GM12878 (cell line): ENCODE results near the gene NCLN. TPM values are rescaled to one million over a fixed set of nuclear protein-coding genes. Genes with fewer than 3 reads are reported as not detected.

Experiments used
- ATAC-seq: fragments of 200-7000 bp; cut with Tn5 transposase; 3 replicates; pipeline ENCODE4 v1.9.1; 2020; ENCODE audit warnings: mild to moderate bottlenecking, moderate library complexity
- BruUV-seq: library from RNA; stranded (reverse); fragments of 400-500 nt; replicated peaks from 2 replicates; lab custom pipeline; 2021; lab: Mats Ljungman, UMichigan
- CTCF ChIA-PET: fragments of 300-600 bp; sonication (Branson Sonifier 250); formaldehyde crosslinking; extraction: SDS; loops from one replicate; lab custom pipeline; 2021; ENCODE audit warnings: inconsistent platforms; lab: Yijun Ruan, JAX
- POLR2A ChIA-PET: fragments of 350-600 bp; formaldehyde crosslinking; extraction: SDS; loops from one replicate; lab custom pipeline; 2021; ENCODE audit warnings: inconsistent platforms; lab: Charles Lee
- RAD21 ChIA-PET: fragments of 300-600 bp; sonication (Branson Sonifier 250); formaldehyde crosslinking; loops from one replicate; lab custom pipeline; 2023; ENCODE audit warnings: antibody characterized with exemption; ENCODE audit not compliant: unreplicated experiment; lab: Charles Lee
- SMC1A ChIA-PET: fragments of 300-600 bp; sonication (Branson Sonifier 250); formaldehyde crosslinking; loops from one replicate; lab custom pipeline; 2023; ENCODE audit not compliant: unreplicated experiment, uncharacterized antibody; lab: Charles Lee
- DNase-seq: peaks from one replicate; pipeline ENCODE4 v3.0.0-alpha.2; 2011; ENCODE audit warnings: low read depth, low spot score
- FAIRE-seq: peaks from 3 replicates; lab custom pipeline; 2011; peaks lifted over from hg19 to GRCh38; lab: Jason Lieb, UNC
- H2AFZ ChIP-seq: 2 replicates; pipeline ENCODE4 v1.6.0; 2011; ENCODE audit warnings: low read depth, low read length, control low read depth; ENCODE audit not compliant: control insufficient read depth
- H3K27ac ChIP-seq: 2 replicates; pipeline ENCODE4 v1.5.1; 2011; ENCODE audit warnings: control low read depth; ENCODE audit not compliant: control insufficient read depth, insufficient read depth
- H3K27me3 ChIP-seq, 2 experiments: replicated peaks in 1 of 2; 2 replicates each; pipeline versions ENCODE4 v1.6.0 to v1.6.1; 2011; ENCODE audit warnings: low read length in 1 of 2; ENCODE audit not compliant: control insufficient read depth in 2 of 2, insufficient read depth in 2 of 2
- H3K36me3 ChIP-seq, 2 experiments: 2 replicates each; pipeline ENCODE4 v1.5.1; 2011; ENCODE audit warnings: low read length in 1 of 2; ENCODE audit not compliant: control insufficient read depth in 2 of 2, insufficient read depth in 2 of 2
- H3K4me1 ChIP-seq: 2 replicates; pipeline ENCODE4 v1.6.1; 2011; ENCODE audit warnings: mild to moderate bottlenecking, low read length, moderate library complexity, mixed read lengths; ENCODE audit not compliant: control insufficient read depth, insufficient read depth
- H3K4me2 ChIP-seq: 2 replicates; pipeline ENCODE4 v1.6.0; 2011; ENCODE audit warnings: control low read depth; ENCODE audit not compliant: control insufficient read depth, insufficient read depth
- H3K4me3 ChIP-seq: fragments of 200-600 bp; sonication (generic); 2 replicates; pipeline ENCODE4 v1.5.1; 2016
- H3K79me2 ChIP-seq: 2 replicates; pipeline ENCODE4 v1.6.0; 2011; ENCODE audit warnings: low read length; ENCODE audit not compliant: control insufficient read depth, insufficient read depth
- H3K9ac ChIP-seq: 2 replicates; pipeline ENCODE4 v1.8.0; 2011; ENCODE audit warnings: low read length, control low read depth, mixed read lengths; ENCODE audit not compliant: control insufficient read depth, insufficient read depth
- H3K9me3 ChIP-seq: replicated peaks from 3 replicates; pipeline ENCODE4 v1.5.1; 2011; ENCODE audit warnings: mild to moderate bottlenecking, low read length; ENCODE audit not compliant: control insufficient read depth, insufficient read depth
- H4K20me1 ChIP-seq: 2 replicates; pipeline ENCODE4 v1.6.0; 2011; ENCODE audit not compliant: control insufficient read depth, insufficient read depth
- BMI1 ChIP-seq: fragments of 450-650 bp; IDR thresholded peaks from 2 replicates; pipeline ENCODE4 v1.6.1; 2016; ENCODE audit warnings: mild to moderate bottlenecking, moderate library complexity, borderline replicate concordance
- E2F8 ChIP-seq: fragments of 450-650 bp; IDR thresholded peaks from 2 replicates; pipeline ENCODE4 v1.6.1; 2018; ENCODE audit warnings: mild to moderate bottlenecking, low read depth, moderate library complexity; ENCODE audit not compliant: partially characterized antibody
- EGR1 ChIP-seq, 2 experiments: IDR thresholded peaks; 1 replicate in 1 of 2; 2 replicates in 1 of 2; pipeline ENCODE4 v1.6.1; 2011 to 2012; ENCODE audit warnings: low read depth in 2 of 2, low read length in 2 of 2, borderline replicate concordance in 1 of 2, mild to moderate bottlenecking in 1 of 2, moderate library complexity in 1 of 2
- MXI1 ChIP-seq: fragments of 150-350 bp; IDR thresholded peaks from 2 replicates; pipeline ENCODE4 v1.6.1; 2011; ENCODE audit warnings: low read depth, mild to moderate bottlenecking, inconsistent platforms, low read length, improper control_type of control experiment
- NFYB ChIP-seq: IDR thresholded peaks from 2 replicates; pipeline ENCODE4 v1.6.1; 2011; ENCODE audit warnings: low read depth, mild to moderate bottlenecking, low read length, improper control_type of control experiment, moderate library complexity; ENCODE audit not compliant: insufficient read depth
- RAD51 ChIP-seq: fragments of 450-650 bp; IDR thresholded peaks from 2 replicates; pipeline ENCODE4 v1.6.1; 2016; ENCODE audit warnings: moderate library complexity, mild to moderate bottlenecking, inconsistent platforms
- WGBS: methylation state at CpG from one replicate; pipeline ENCODE4 v1.1.6; 2016; ENCODE audit warnings: low lambda C conversion rate; ENCODE audit not compliant: insufficient replicate concordance, insufficient coverage; ENCODE audit errors: missing lambda C conversion rate; 5-methylcytosine and 5-hydroxymethylcytosine counted together
- in situ Hi-C: fragments of 300-500 bp; cut with MboI; formaldehyde crosslinking; loops from 9 replicates; pipeline ENCODE4 v1.14.3; 2018; ENCODE audit warnings: mixed read lengths
- intact Hi-C: fragments of 100-400 bp; cut with micrococcal nuclease; formaldehyde crosslinking; loops from one replicate; pipeline ENCODE4 v1.14.2; 2022; ENCODE audit not compliant: unreplicated experiment
- polyA plus RNA-seq, 11 experiments: library from polyadenylated mRNA; depleted of rRNA in 4 of 11; unstranded in 6 of 11; stranded (reverse) in 5 of 11; fragments of >200 nt; fragmentation: Nextera tagmentation in 4 of 11; fragmentation: Illumina TruSeq in 1 of 11; extraction: Ambion mirVana in 4 of 11; extraction: Trizol in 1 of 11; gene quantifications; 1 replicate in 1 of 11; 2 replicates in 10 of 11; pipeline versions ENCODE4 v1.2.1 to v1.2.3, GENCODE V29; 2011 to 2016; ENCODE audit warnings: inconsistent platforms in 2 of 11, missing spikeins in 2 of 11, low read depth in 1 of 11
- total RNA-seq, 4 experiments: library from RNA; depleted of rRNA in 3 of 4; stranded (reverse); fragments of >200 nt in 3 of 4; fragmentation: Illumina TruSeq in 1 of 4; extraction: Trizol in 1 of 4; gene quantifications; 2 replicates each; pipeline versions ENCODE4 v1.2.1 to v1.2.3, GENCODE V29; 2013 to 2021
- TF ChIP-seq, protein P1 (sequence below): fragments of 150-350 bp; IDR thresholded peaks from 2 replicates; pipeline ENCODE4 v1.6.1; 2014; ENCODE audit warnings: mild to moderate bottlenecking, low read depth, low read length
- TF ChIP-seq, protein P2 (sequence below): IDR thresholded peaks from 2 replicates; pipeline ENCODE4 v1.6.1; 2011; ENCODE audit warnings: borderline replicate concordance, low read depth, mild to moderate bottlenecking, moderate library complexity, mixed read lengths, low read length; ENCODE audit not compliant: insufficient read depth; ENCODE audit errors: extremely low read length

The NCLN gene
- total and polyA plus RNA-seq, 10 of the 15 experiments (the other 5 are each of a cell fraction or from before 2014, with no cell fraction given) = 2.2 to 79.1 (median 36.0) TPM

DNA sequence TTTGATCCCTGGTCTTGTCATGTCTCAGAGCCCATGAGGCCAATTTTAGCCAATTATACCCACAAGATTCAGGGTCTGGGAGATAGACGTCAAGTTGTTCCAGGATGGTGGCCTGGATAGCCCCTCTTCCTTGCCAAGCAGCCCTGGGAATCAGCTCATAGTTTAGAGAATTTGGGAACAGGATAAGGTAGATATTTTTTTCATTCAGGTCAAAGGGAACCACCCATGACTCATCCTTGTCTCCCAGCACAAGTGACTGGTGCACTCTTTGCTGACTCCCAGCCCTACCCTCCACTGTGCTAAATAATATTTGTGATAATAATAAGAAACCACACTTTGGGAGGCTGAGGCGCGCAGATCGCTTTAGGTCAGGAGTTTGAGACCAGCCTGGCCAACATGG lies 24.3 kb upstream of the NCLN start (continued):
- TF ChIP-seq, protein P1, sequence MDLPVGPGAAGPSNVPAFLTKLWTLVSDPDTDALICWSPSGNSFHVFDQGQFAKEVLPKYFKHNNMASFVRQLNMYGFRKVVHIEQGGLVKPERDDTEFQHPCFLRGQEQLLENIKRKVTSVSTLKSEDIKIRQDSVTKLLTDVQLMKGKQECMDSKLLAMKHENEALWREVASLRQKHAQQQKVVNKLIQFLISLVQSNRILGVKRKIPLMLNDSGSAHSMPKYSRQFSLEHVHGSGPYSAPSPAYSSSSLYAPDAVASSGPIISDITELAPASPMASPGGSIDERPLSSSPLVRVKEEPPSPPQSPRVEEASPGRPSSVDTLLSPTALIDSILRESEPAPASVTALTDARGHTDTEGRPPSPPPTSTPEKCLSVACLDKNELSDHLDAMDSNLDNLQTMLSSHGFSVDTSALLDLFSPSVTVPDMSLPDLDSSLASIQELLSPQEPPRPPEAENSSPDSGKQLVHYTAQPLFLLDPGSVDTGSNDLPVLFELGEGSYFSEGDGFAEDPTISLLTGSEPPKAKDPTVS = no peak
- no peak for TF ChIP-seq MXI1
- no peak for TF ChIP-seq E2F8
- TF ChIP-seq BMI1 = no peak
- TF ChIP-seq, all 136 proteins: peak for 0

- Histone ChIP-seq H3K27me3 (no peaks in the 10 kb centered on the region), H2AFZ (no peak overlapping the region), H3K4me3 (no peak overlapping the region), H3K9ac (no peak overlapping the region), H4K20me1 (no peaks in the 10 kb centered on the region)
- POLR2A ChIA-PET = interaction anchor here (0.6 to 0.9 kb wide), 2 partner anchors 34 to 44 kb away, joined by 3 to 4 read pairs; no protein-coding TSS in a partner anchor
- in situ Hi-C loops = loop anchor here (5.0 kb wide), 2 partner anchors 85 to 205 kb away; no protein-coding TSS in a partner anchor
- no peak for DNase-seq
- RAD21 ChIA-PET = interaction anchor here (1.0 to 2.2 kb wide), 4 partner anchors 18 to 34 kb away, joined by 4 to 11 read pairs (median 6); no protein-coding TSS in a partner anchor
- BruUV-seq = no TSS peak
- TF ChIP-seq, protein P2, sequence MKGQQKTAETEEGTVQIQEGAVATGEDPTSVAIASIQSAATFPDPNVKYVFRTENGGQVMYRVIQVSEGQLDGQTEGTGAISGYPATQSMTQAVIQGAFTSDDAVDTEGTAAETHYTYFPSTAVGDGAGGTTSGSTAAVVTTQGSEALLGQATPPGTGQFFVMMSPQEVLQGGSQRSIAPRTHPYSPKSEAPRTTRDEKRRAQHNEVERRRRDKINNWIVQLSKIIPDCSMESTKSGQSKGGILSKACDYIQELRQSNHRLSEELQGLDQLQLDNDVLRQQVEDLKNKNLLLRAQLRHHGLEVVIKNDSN = peak; percentile 54
- TF ChIP-seq NFYB = peak; percentile 66
- peak; percentile 70; the same call in 1 of the 2 replicates for TF ChIP-seq RAD51
- TF ChIP-seq EGR1 (IDR thresholded peaks at IDR 0.05; ENCODE audit: borderline replicate concordance in 1 of 2, low read depth in 2 of 2, low read length in 2 of 2) = no peak
- TF ChIP-seq, all 136 proteins: peak for 3
- ChIA-PET CTCF (interaction anchor here (0.8 to 4.1 kb wide), 11 partner anchors 10 to 212 kb away, joined by 3 to 35 read pairs (median 4); no protein-coding TSS in a partner anchor), SMC1A (interaction anchor here (0.6 to 3.8 kb wide), 11 partner anchors 16 to 212 kb away, joined by 3 to 35 read pairs (median 3); no protein-coding TSS in a partner anchor)
- Histone ChIP-seq H3K36me3 (peaks cover 0 to 3% of the 10 kb centered on the region in 2 experiments; a peak in 3 of 4 replicates), H3K4me2 (no peak overlapping the region), H3K9me3 (no peaks in the 10 kb centered on the region; the same call in 2 of the 3 replicates), H3K27ac (no peak overlapping the region), H3K79me2 (no peaks in the 10 kb centered on the region), H3K4me1 (no peaks in the 10 kb centered on the region)
- ATAC-seq (peak; percentile 59), FAIRE-seq (no peak)
- 60% methylated on average over 31 of the region's 38 CpGs for WGBS
- intact Hi-C loops = loop anchor here (1.0 to 2.0 kb wide), 4 partner anchors 16 to 200 kb away; no protein-coding TSS in a partner anchor
Measured at GRCh38 chr19:3162418-3163229, 23.1 kb upstream of the NCLN start.
